HG02571 (cell line): ENCODE measurements around the gene GPR25.
A peak's percentile ranks its signal among the peaks of the same experiment; 100 is the strongest.

Source experiments
- ATAC-seq: cut with Tn5 transposase; IDR thresholded peaks from one replicate; pipeline ENCODE4 v1.9.1; 2021; ENCODE audit warnings: mild to moderate bottlenecking, moderate library complexity; ENCODE audit not compliant: unreplicated experiment

Gene GPR25

DNA sequence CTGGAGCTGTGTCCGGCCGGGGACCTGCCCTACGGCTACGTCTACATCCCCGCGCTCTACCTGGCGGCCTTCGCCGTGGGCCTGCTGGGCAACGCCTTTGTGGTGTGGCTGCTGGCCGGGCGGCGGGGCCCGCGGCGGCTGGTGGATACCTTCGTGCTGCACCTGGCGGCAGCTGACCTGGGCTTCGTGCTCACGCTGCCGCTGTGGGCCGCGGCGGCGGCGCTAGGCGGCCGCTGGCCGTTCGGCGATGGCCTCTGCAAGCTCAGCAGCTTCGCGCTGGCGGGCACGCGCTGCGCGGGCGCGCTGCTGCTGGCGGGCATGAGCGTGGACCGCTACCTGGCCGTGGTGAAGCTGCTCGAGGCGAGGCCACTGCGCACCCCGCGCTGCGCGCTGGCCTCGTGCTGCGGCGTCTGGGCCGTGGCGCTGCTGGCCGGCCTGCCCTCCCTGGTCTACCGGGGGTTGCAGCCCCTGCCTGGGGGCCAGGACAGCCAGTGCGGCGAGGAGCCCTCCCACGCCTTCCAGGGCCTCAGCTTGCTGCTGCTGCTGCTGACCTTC, 412 bp downstream of the GPR25 start:
- ATAC-seq: no peak

DNA sequence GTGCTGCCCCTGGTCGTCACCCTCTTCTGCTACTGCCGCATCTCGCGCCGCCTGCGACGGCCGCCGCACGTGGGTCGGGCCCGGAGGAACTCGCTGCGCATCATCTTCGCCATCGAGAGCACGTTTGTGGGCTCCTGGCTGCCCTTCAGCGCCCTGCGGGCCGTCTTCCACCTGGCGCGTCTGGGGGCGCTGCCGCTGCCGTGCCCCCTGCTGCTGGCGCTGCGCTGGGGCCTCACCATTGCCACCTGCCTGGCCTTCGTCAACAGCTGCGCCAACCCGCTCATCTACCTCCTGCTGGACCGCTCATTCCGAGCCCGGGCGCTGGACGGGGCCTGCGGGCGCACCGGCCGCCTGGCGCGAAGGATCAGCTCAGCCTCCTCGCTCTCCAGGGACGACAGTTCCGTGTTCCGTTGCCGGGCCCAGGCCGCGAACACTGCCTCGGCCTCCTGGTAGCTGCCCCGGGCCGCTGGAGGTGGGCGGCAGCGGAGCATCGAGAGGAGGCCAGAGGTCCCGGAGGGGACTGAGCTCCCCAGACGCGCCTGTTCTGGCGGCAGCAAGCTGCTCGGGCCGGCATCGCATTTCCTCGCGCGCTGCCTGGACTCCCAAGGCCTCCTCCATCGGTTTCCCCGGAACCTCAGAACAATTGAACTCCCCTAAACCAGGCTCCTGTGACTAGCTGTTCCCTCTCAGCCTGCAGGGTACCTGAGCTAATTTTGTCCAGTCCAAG, 1.1 kb downstream of the GPR25 start:
- no peak for ATAC-seq

DNA sequence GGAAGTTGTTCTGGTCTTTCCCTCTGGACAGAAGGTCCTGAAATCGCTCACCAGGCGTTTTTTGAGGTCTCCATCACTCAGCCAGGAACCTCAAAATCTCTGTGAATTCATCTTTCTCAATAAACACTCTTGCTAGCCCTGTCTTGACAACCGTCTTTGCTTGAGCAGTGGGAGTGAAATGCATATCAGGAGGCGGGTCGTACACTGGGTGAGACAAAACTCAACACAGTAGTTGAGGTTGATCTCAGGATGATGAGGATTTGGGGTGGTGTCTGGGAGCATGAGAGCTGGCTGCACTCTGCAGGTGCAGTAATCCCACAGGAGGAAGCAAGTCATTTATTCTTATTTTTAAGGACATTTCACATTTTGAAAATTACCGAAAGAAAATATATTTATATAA, 1.9 kb downstream of the GPR25 start:
- ATAC-seq: no peak

DNA sequence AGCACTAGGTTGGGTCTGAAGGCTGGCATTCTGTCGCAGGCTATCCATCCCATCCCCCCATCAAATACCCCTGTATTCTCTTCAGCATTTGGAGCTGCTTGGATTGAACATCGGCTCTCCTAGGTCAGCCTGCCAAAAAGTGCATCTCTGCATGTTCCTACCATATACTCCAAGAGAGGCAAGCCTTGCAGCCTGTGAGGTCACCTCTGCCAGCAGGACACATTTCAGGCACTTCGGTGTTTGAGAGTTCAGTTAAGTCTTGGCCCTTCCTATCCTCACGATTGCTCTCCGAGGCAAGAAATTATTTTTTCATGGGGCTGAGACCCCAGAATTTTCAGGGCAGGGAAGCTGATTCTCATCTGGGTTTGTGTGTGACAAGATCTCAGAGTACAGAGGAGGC, 2.6 kb downstream of the GPR25 start:
- no peak for ATAC-seq

DNA sequence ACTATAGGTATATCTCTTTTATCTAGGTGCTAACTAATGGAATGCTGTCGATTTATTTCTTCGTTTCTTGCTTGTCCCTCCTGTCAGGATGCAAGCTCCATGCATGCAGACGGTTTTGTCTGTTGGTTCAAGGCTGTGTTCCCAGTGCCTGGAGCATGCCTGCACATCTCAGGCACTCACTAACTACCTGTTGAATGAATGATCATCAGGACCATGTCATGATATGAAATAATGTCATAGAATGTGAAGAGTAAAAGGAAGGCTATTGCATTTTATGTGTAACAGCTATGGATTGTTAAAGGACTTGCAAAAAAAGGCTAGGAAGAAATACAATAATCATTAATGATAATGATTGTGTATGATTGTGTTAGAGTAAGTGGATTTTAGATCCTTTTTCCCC, 4.2 kb downstream of the GPR25 start:
- ATAC-seq: no peak

DNA sequence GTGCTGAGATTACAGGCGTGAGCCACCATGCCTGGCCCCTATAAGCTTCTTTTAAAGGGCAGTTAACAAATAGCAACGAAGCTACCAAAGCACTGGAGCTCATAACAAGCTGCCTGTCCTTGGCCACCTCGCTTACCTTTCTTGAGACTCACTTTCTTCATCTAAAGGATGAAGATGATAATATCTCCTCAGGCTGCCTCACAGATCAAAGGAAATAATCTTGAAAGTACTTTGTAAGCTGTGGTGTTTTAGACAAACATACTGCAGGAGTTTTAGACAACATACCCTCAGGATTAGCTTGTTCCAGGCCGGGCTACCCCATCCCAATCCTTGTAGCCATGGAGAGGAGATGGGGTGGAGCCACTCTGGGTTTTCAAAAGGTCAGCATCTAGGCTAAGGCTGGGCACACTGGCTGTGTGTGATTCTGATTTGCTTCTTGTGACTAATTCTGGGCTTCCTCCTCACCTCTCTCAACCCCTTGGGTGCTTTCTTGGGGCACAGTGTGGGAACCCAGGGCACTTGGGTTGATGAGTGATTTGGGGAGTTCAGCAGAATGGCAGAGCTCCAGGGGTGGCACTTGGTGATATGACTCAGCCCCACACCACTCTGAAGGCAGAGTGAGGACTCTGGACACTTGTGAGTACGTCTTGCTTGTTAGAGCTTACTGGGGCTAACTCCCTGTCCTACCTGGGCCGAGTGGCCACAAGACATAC, 5.2 kb downstream of the GPR25 start:
- ATAC-seq: peak; percentile 62

DNA sequence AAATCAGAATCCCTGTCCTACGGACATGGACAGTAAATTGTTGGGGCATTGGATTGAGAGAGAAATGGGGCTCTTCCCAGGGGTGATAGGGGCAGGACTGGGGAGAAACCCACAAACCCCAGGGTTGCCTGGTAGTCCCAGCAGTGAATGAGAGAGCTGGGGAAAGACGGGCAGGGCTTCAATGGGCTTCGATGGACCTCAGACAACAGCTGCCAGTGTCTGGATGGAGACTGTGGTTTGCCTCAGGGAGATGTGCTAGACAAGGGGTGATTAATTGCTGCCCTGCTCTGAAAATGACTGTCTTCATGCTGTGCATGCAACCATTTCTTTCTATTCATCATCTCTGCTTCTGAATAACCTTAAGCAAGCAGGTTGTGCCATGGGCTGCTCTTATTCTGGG, 7.4 kb downstream of the GPR25 start:
- no peak for ATAC-seq

DNA sequence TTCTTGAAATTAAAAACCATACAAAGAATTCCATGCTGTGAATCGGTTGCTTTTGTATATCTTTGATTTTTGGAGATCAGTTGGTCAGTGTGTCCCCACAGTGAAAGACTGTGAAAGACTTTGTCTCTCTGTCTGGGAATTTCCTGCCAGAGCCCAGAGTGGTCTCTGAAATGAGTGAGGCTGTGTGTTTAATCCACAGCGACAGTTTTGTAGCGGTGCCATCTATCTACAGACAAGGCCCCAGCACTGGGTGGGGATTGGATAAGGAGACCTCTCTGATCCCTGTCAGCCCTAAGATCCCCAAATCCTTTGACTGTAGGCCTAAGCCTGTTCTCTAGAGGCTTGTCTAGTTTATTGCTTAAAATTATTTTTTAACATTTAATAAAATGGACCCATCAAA, 10.3 kb downstream of the GPR25 start:
- ATAC-seq: no peak

DNA sequence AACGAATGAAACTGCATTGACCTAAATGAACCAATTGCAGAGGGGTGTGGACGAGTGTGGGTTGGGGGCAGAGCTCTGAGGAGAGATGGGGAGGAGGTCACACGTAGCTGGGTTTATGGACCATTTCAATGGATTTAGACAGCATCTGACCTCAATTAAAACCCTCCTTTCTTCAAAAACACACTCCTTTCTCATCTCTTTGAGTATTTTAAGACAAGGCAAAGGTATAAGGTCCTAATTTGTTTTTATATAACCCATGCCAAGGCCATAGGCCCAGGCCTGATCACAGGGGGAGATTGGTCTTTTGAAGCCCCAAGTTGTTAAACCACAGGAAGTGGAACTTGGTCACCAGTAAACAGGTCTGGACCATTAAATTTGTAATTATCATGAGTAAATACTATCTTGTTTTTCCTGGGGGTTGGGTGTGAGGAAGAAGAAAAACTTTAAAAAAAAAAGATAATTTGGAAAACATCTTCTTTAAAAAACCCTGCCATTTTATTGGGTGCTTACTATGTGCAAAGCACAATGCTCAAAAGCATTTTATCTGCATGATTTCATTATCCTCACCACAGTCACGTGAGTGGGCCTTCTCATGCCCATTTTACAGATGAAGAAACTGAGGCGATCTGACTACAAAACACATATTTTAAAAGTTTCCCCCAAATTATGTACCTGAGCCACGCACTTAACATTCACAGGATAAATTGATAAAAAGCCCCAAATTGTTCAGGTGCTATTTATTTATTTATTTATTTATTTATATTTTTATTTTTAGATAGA, 13.0 kb downstream of the GPR25 start:
- no peak for ATAC-seq

DNA sequence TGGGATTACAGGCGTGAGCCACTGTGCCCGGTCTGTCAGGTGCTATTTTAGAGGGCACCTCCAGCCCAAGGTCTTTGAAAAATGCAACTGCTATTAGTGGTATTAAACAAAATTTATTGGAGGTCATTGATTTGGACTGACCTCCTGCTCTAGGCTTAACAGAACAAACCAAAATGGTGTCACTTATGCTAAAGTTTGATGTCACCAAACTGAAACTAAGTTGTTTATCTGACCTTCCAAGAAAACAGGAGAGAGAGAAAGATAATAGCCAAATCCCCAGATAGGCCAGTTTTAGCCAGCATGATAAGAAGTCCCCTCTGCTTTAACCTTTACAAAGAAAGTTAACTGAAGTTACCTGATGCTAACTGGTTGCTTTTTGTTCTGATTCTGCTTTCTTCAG, 13.8 kb downstream of the GPR25 start:
- no peak for ATAC-seq

DNA sequence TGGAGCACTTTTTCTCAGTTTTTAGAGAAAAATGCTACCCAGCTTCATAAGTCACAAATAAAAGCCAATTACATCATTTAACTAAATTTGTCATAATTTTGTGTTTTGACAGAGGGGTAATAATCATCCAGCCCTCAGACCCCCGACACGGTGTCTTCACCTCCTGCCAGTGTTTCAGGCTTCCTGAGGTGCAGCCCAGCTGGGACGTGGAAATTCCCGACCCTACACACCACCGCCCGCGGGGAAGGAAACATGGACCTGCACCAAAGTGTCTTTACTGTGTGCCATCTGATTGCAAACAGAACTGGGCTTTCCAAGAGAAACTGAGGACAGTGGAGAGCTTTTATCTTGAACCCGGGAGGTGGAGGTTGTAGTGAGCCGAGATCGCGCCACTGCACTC, 14.3 kb downstream of the GPR25 start:
- no peak for ATAC-seq

DNA sequence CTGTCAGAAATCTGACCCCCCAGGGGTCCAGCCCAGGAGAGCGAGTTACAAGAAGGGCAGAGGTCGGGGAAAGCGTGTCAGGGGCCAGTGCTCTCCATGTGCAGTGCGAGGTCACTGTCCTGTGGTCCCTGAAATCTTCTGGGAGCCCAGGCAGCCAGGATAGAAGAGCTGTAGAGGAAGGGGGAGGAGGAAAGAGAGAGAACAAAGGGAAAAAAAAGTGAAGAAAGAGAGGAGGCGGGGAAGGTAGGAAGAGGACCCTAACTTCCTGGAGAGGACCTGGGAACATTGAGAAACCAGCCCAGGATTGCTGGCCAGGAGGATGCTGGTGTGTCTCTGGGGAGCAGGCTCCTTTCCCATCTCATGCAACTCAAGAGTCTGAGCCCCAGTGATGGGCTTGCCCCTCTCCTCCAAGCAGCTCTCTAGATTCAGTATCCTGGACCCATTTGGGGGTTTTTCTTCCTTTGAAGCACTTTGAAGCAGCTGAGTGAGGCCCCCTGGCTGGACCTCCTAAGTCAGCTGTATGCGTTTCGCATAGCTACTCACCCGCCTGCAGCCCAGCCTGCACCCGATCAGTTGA, 15.1 kb downstream of the GPR25 start:
- no peak for ATAC-seq

DNA sequence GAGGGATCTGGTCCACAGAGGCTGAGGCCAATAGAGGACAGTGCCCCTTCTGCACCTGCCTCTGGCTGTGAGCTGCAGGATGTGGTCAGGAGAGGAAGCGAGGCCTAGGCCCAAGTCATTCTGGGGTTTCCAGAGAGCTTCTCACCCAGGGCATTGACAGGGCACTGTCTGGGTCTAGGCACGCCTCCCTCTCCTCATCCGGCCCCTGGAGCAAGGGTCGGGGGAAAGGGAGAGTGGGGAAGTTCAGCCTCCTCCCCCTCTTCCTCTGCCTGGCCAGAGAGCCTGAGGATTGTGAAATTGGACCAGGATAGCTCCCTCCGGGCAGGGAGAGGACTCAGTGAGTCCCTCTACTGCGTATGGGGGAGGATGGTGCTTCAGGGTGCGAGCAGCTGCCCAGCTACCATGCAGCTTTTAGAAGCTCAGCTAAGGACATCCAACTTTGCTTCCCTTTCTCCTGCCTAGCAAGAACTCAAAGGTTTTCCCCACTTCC, 15.6 kb downstream of the GPR25 start:
- peak; percentile 90 for ATAC-seq

DNA sequence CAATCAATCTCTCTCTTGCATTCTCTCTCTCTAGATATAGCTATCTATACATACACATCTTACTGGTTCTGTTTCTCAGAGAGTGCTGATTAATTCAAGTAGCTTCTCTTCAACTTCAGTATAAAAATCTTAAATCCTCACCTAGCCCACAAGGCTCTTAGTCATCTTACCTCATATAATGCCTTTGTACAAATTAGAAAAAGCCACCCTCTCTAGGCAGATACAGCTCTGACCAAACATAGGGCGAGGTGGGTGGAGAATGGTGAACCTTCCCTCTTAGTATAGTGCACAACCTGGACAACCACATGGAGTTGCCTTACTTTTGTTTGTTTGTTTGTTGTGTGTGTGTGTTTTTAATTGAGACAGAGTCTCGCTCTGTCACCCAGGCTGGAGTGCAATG, 16.8 kb downstream of the GPR25 start:
- ATAC-seq: no peak

DNA sequence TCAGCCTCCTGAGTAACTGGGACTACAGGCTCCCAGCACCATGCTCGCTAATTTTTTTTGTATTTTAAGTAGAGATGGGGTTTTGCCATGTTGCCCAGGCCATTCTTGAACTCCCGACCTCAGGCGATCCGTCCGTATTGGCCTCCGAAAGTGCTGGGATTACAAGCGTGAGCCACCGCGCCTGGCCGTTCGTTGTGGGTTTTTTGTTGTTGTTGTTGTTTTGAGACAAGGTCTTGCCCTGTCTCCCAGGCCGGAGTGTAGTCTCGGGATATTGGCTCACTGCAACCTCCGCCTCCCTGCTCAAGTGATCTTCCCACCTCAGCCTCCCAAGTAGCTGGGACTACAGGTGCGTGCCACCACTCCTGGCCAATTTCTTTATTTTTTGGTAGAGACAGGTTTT, 17.2 kb downstream of the GPR25 start:
- ATAC-seq: no peak

DNA sequence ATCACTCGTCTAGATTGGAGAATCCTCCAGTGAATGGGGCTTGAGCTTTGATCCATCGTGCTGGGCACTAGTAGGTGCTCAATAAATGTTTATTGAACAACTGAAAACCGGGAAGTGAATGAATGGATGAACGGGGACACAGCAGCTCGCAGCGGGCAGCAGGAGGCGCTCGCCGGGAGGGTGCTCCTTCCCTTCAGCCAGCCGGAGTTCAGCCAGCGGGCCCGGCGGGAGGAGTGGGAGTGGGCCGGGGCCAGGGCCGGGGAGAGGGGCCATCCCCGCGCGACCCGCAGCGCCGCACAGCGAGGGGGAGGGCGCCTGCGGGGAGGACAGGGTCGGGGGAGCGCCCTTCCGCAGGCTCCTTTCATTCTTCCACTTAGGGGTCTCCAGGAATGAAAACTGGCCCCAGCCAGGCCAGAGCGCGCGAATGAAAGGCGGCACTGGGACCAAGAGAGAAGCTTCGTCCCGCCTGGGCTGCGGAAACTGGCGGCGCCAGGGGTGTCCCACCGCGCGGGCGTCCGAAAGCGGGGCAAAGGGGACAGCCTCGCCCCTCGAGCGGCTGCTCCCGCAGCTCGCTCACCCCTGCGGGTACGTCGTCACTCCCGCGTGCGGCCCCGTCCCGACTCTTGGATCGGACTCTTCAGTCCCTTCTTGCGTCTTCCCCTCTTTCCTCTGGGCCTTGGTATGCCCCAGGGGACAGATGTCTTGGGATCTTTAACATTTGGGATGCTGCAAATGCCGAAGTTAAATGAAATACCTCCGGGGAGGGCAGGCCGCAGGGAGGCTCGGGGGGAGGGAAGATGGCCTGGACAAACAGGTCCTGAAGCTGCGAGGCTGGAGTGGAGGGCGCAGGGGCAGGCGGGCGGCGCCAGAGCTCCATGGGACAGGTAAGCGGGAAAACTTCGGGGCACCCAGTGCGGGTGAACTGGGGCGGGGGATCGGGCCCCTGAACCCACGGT, 18.3 kb downstream of the GPR25 start:
- ATAC-seq: no peak

DNA sequence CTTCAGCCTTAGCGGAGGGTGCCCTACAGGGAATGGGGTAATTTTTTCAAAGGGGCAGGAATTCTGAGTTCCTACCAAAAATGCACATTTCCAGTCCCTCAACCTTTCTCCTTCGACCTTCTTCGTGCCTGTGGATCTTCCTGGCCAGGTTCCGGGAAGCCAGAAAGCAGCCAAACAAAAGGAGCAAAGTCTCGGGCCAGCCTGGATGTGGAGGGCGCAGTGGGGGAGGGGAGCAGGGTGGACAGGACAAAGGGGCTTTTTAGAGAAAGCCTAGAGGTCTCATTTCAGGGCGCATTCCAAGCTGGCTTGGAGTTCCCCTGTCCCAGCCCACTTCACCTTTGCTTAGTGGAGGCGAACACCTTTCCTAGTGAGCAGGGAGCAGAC, 19.0 kb downstream of the GPR25 start:
- ATAC-seq: no peak

DNA sequence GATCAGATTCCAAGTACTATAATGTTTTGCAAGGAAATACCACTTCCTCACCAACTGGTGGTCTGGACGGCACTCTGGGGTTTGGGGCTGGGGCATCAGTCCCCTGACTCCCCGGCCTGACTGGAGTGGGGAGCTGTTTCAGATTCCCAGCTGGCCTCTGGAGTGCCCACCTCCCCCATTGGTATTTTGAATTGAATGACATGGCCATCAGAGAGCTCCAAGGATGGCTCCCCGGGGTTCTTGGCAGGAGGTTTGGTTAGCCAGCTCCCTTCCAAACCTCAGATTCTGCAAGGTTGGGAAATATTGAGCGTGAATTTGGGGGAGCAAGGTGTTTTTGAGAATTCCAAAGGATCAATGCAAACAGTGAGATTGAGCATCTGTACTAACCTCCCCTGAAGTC, 19.8 kb downstream of the GPR25 start:
- no peak for ATAC-seq

DNA sequence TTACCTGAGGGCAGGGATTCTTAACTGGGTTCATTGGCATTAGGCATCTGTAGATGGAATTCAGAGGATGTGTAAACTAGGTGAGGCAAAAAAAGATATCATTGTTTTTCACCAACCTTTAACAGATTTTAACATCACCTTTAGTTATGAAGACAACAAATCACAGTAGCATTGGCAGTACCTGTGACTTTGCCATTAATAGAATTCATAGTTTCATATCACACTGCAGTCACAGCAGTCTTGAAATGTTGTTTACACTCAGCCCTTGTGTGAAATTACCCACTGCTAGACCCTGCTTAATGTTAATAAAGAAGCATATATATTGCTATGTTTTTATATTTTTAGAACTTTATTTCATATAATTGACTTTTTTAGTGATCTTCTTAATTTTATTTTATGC, 20.2 kb downstream of the GPR25 start:
- ATAC-seq: no peak

DNA sequence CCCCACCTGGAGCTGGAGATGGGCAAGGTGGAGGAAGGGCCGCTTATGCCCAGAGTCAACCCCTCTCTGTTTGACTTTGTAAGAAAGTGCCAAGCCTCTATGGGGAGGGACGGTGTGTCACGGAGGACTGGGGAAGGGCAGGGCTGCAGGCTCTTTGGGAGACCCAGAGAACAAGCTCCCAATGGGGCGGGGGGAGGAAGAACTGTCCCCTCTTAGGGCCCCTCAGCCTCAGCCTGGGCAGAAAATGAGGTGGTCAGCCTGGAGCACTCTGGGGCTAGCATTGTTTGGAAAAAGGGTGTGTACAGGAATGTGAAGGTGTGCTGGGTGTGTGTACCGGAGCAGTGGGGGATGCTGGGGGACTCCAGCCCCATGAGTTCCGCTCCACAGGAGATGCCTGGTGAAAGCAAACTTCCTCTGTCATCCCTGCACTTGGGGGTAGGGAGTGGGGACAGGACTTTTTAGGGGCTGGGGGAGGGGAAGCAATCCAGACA, 20.7 kb downstream of the GPR25 start:
- no peak for ATAC-seq
